Uterus (tissue), 2 donors: ENCODE results near the gene ARMC2.

Experiments
- POLR2A ChIP-seq, 2 donors: fragments of 450-650 bp; IDR thresholded peaks; one replicate each; pipeline ENCODE4 v1.6.1; 2016; ENCODE audit warnings: antibody characterized with exemption in 2 of 2, mild to moderate bottlenecking in 1 of 2, moderate library complexity in 1 of 2
- TF ChIP-seq, protein P1 (sequence below), 4 experiments: fragments of 200-600 bp in 2 of 4; fragments of 450-650 bp in 2 of 4; sonication (generic) in 2 of 4; IDR thresholded peaks; one replicate each; pipeline ENCODE4 v1.5.1; 2016 to 2019; ENCODE audit warnings: antibody characterized with exemption in 4 of 4, mild to moderate bottlenecking in 2 of 4, moderate library complexity in 1 of 4

DNA sequence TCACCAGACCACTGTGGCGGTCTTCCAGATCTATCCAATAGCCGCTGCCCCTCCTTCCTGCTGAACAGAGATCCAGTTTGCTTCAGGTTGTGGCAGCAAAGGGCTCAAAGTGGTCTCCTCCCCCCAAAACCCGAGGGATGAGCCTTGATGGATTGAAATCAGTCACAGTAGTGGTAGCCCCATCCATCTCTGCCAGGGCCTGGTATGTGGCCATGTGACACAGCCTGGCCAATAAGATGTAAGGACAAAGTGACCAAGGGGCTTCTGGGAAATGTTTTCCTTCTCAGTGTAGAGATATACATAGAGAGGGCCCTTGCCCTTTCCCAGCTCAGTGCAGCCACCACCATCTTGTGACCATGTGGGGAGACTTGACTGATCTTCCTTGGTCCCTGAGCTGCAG lies 4.1 kb upstream of the ARMC2 start:
- no peak for TF ChIP-seq POLR2A (IDR thresholded peaks at IDR 0.05)
- TF ChIP-seq, protein P1, sequence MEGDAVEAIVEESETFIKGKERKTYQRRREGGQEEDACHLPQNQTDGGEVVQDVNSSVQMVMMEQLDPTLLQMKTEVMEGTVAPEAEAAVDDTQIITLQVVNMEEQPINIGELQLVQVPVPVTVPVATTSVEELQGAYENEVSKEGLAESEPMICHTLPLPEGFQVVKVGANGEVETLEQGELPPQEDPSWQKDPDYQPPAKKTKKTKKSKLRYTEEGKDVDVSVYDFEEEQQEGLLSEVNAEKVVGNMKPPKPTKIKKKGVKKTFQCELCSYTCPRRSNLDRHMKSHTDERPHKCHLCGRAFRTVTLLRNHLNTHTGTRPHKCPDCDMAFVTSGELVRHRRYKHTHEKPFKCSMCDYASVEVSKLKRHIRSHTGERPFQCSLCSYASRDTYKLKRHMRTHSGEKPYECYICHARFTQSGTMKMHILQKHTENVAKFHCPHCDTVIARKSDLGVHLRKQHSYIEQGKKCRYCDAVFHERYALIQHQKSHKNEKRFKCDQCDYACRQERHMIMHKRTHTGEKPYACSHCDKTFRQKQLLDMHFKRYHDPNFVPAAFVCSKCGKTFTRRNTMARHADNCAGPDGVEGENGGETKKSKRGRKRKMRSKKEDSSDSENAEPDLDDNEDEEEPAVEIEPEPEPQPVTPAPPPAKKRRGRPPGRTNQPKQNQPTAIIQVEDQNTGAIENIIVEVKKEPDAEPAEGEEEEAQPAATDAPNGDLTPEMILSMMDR (IDR thresholded peaks at IDR 0.05), result no peak
